Measurements from ENCODE around the gene ELAVL1. TPM values are rescaled to one million over a fixed set of nuclear protein-coding genes. Genes with fewer than 3 reads are reported as not detected.

ELAVL1 gene
- total RNA-seq, 4 donors from 2014 or later, result 14.1 to 71.7 (median 39.3) TPM

- intact Hi-C loops (cut with DNase I; ENCODE audit: low total_unique reads), result loop anchor here (5.0 kb wide), 1 partner anchor 60 kb away; no protein-coding TSS in a partner anchor
- TF ChIP-seq POLR2A (IDR thresholded peaks at IDR 0.05), result no peak
- Histone ChIP-seq H3K27ac (no peak overlapping the region), H3K27me3 (no peaks in the 10 kb centered on the region), H3K4me3 (peak overlapping the region in 1 of 2 donors; percentile 64), H3K9me3 (no peaks in the 10 kb centered on the region), H3K4me1 (peaks cover 9 to 10% of the 10 kb centered on the region in 2 donors), H3K36me3 (no peaks in the 10 kb centered on the region)
- no peak for DNase-seq
Measured at GRCh38 chr19:7941895-7942596, 63.4 kb downstream of the ELAVL1 start.

GRCh38 chr19:7940841-7941240, 64.6 kb downstream of the ELAVL1 start:
- TF ChIP-seq POLR2A (IDR thresholded peaks at IDR 0.05) (no peak), CTCF (IDR thresholded peaks at IDR 0.05) (no peak)
- Histone ChIP-seq H3K36me3 (no peaks in the 10 kb centered on the region), H3K4me3 (no peak overlapping the region), H3K9me3 (no peaks in the 10 kb centered on the region), H3K4me1 (peaks cover 9 to 10% of the 10 kb centered on the region in 2 donors), H3K27ac (no peak overlapping the region), H3K27me3 (no peaks in the 10 kb centered on the region)
- intact Hi-C loops (cut with DNase I; ENCODE audit: low total_unique reads), result loop anchor here (5.0 kb wide), 1 partner anchor 61 kb away; no protein-coding TSS in a partner anchor
- no peak for DNase-seq

DNA sequence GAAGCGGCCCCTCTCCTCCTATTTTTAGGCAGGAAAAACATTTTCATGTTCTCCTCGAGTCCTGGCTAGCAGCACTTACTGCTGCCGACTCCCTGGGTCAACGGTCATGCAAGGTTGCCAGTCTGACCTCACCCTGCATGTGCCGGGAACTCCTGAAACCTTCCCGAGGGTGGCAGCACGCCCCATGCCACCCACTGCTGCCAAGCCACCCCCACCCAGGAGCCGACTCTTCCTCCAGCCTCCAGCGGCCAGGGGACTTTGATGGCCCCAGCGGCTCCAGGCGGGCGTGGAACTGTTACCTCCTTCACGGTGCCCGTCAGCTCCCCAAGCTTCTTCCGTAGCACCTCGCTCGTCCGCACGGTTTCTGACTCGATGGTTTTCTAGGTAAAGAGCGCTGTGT, 70.7 kb downstream of the ELAVL1 start:
- intact Hi-C loops (cut with DNase I; ENCODE audit: low total_unique reads), result no loop called here
- Histone ChIP-seq H3K4me1 (peaks cover 0 to 19% of the 10 kb centered on the region in 2 donors), H3K27ac (peak overlapping the region in 1 of 2 donors; percentile 26), H3K4me3 (no peak overlapping the region), H3K36me3 (no peaks in the 10 kb centered on the region), H3K27me3 (no peaks in the 10 kb centered on the region), H3K9me3 (no peaks in the 10 kb centered on the region)
- no peak for DNase-seq
- no peak for TF ChIP-seq POLR2A (IDR thresholded peaks at IDR 0.05)
- TF ChIP-seq CTCF (IDR thresholded peaks at IDR 0.05), result no peak

DNA sequence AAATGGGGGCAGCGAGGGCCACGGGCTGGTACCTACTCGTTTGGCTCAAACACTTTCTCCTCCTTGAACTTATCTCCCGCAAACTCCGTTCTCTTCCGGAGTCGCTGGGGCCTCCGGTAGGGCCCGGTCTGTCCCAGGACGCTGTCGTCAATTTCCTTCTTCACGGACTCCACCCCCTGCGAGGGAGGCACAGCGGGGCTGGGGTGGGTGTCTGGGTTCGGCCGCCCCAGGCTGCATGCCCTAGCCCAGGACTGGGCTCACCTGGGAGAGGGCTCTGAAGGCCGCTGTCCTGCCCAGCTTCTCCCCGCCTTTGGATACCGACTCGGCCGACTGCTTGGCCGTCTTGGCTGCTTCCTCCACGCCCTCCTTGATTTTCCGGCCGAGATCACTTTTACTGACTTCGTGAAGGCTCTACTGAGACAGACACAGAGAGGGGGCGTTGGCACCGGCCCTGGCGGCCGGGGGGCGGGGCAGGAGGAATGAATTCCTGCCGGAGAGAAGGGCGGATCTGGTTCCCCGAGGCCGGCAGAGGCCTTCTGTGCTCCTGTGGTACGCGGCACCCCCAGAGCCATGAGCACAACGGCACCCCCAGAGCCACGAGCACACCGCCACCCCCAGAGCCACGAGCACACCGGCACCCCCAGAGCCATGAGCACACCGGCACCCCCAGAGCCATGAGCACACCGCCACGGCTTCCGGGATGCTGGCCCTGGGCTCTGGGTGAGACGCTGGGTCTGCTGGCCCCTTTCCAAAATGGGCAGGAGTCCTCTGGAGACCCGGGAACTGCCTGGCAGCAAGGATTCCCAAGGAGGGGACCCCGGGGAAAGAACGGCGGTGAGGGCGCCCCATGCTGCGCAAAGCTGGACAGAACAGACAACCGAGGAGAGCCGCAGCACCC, 71.4 kb downstream of the ELAVL1 start:
- Histone ChIP-seq H3K36me3 (no peaks in the 10 kb centered on the region), H3K9me3 (no peaks in the 10 kb centered on the region), H3K27ac (peak overlapping the region in 1 of 2 donors; percentile 26), H3K27me3 (no peaks in the 10 kb centered on the region), H3K4me1 (peaks cover 0 to 26% of the 10 kb centered on the region in 2 donors), H3K4me3 (no peak overlapping the region)
- DNase-seq, result peak in 1 of 2 donors; percentile 24
- intact Hi-C loops (cut with DNase I; ENCODE audit: low total_unique reads), result no loop called here
- TF ChIP-seq CTCF (IDR thresholded peaks at IDR 0.05), result no peak
- TF ChIP-seq POLR2A (IDR thresholded peaks at IDR 0.05), result no peak

GRCh38 chr19:7933411-7933810, 72.0 kb downstream of the ELAVL1 start:
- H3K27ac ChIP-seq, result peak overlapping the region in 1 of 2 donors; percentile 26
- no peaks in the 10 kb centered on the region for H3K9me3 ChIP-seq
- no peak overlapping the region for H3K4me3 ChIP-seq
- no peaks in the 10 kb centered on the region for H3K36me3 ChIP-seq
- peaks cover 0 to 28% of the 10 kb centered on the region in 2 donors for H3K4me1 ChIP-seq
- intact Hi-C loops (cut with DNase I; ENCODE audit: low total_unique reads), result no loop called here
- TF ChIP-seq CTCF (IDR thresholded peaks at IDR 0.05), result no peak
- no peak for TF ChIP-seq POLR2A (IDR thresholded peaks at IDR 0.05)
- H3K27me3 ChIP-seq, result no peaks in the 10 kb centered on the region
- no peak for DNase-seq
